Kidney tubule cell (primary cell): ENCODE measurements around the gene OTOGL.
"Not testable (repeated sequence)": the region's sequence is repeated elsewhere in the genome, so short reads cannot be mapped to it uniquely, and the experiment has no call there.

Experiments used
- DNase-seq: peaks from one replicate; pipeline ENCODE4 v3.0.0-alpha.2; 2018; ENCODE audit warnings: low spot score

Gene OTOGL

DNA sequence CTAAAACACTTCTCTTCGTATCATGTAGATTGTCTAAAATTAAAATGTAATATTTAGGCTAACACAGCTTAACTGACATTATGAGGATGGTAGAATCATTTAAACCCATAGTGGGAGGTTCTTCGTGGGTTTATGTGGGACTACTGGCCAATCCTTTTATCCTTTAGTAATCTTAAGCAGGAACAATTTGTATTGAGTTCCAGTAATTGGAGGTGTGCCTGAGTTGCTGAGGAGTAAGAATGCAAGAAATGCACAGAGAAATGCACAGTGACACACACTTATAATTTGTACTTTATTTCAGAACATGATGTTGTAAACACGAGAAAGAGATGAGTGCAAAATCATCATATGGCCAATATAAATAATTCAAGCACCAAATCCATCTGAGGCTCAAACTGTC is 22.3 kb downstream of the OTOGL start:
- no peak for DNase-seq

- DNase-seq = no peak
Measured at GRCh38 chr12:80129895-80130530, 30.7 kb downstream of the OTOGL start.

DNA sequence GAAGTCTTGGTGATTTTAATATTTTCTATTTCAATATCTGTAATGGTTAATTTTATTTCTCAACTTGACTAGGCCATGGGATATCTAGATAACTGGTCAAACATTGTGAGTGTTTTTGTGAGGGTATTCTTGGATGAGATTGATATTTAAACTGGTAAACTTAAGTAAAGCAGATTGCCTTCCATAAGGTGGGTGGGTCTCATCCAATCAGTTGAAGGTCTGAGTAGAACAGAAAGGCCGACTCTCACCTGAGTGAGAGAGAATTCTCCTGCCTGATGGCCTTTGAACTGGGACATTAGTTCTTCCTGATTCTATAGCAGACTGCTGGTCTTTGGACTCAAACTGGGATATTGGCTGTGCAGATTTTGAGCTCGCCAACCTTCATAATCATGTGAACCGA is 36.3 kb downstream of the OTOGL start:
- no peak for DNase-seq

DNA sequence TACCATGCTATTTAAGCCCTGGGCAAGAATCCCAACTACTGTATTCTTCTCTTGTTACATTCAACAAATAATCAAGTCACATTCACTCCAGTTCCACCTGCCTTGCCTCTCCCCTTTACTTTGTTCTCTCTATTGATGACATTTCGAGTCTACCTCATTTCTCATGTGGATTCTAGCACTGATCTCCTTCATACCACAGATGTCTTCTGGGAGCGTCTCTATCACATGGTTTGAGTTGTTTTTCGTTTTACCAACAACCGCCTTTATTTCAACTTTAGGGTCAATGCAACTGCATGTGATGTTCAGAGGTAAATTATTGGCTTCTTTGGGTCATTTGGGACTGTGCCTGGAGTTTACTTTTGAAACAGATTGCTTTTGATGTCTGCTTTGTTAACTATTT is 40.7 kb downstream of the OTOGL start:
- no peak for DNase-seq

DNA sequence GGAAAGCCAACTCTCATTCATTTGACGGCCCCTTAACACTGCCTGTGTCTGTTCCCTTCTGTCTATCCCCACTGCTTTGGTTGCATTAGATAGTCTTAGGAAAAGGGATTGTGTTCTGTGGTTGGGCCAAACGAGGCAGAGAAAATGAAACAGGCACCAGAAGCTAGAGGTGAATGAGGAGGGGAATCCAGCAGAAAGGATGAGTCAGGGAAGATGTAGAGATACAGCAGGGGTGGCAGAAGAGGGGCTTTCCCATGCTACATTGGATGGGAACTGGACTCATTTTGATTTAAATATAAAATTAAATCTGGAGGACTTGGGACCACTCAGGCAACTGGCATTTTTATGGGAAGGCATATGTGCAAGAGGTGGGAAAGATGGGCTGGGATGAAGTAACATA is 43.3 kb downstream of the OTOGL start:
- DNase-seq = no peak

- DNase-seq = no peak
Measured at GRCh38 chr12:80143537-80143936, 44.2 kb downstream of the OTOGL start.

DNA sequence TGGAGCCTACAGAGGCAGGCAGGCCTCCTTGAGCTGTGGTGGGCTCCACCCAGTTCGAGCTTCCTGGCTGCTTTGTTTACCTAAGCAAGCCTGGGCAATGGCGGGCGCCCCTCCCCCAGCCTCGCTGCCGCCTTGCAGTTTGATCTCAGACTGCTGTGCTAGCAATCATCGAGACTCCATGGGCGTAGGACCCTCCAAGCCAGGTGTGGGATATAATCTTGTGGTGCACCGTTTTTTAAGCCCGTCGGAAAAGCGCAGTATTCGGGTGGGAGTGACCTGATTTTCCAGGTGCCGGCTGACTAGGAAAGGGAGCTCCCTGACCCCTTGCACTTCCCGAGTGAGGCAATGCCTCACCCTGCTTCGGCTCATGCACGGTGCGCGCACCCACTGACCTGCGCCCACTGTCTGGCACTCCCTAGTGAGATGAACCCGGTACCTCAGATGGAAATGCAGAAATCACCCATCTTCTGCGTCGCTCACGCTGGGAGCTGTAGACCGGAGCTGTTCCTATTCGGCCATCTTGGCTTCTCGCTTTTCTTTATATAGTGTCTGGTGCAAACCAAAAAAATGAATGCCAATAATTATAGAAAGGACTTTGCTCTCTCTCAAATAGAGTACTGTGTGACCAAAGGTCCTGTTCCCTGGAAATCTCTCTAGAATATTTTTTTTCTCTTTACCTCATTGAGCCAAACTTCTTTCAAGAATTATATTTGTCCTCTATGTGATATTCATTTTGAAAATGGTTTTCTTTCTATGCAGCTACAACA is 50.4 kb downstream of the OTOGL start:
- DNase-seq = not testable (repeated sequence)

GRCh38 chr12:80151131-80151530 is 51.8 kb downstream of the OTOGL start:
- no peak for DNase-seq

DNA sequence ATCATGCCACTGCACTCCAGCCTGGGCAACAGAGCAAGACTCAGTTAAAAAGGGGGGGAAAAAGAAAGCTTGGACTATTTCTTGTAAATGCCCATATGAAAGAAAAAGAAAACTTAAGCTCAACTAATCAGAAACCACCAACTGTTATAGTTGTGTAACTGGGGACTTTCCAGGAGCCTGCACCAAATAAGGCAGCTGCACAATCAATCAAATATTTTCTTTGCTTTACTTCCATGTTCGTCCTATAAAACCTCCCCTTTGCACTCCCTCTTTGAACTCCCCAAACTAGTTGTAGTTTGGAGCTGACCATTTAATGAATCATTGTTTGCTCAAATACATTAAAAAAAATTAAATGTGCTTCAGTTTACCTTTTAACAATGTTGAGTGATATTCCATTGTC is 54.9 kb downstream of the OTOGL start:
- no peak for DNase-seq

GRCh38 chr12:80156306-80156705 is 57.0 kb downstream of the OTOGL start:
- no peak for DNase-seq

DNA sequence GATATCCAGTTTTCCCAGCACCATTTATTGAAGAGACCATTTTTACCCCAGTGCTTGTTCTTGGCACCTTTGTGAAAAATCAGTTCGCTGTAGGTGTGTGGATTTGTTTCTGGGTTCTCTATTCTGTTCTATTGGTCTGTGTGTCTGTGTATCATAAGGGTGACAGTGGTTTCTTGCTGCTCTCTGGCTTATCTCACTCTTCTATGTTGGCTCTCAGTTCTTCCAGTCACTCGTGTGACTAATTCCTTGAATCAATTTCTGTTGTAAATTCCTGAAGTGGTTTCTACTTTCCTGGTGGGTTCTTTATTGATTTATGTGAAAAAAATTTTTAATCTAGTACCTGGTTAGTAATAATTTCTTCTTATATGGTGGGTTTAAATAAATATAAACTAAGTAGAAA is 58.3 kb downstream of the OTOGL start:
- no peak for DNase-seq

- DNase-seq = no peak
Measured at GRCh38 chr12:80161612-80162011, 62.3 kb downstream of the OTOGL start.

DNA sequence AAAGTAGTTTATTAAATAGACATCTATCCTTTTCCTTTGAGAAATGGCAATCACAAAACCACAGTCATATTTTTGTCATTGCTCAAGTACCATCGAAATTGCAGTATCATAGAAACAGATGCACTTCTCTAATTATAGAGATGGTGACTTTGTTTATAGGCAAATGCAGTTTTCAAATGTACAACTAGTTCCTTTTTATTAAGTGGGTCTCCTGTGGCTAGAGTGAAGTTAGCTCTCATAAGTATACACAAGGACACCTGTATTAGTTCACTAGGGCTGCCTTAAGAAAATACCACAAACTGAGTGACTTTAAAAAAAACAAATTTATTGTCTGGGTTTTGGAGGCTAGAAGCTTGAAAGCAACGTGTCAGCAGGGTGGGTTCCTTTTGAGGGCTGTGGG is 62.8 kb downstream of the OTOGL start:
- DNase-seq = no peak

DNA sequence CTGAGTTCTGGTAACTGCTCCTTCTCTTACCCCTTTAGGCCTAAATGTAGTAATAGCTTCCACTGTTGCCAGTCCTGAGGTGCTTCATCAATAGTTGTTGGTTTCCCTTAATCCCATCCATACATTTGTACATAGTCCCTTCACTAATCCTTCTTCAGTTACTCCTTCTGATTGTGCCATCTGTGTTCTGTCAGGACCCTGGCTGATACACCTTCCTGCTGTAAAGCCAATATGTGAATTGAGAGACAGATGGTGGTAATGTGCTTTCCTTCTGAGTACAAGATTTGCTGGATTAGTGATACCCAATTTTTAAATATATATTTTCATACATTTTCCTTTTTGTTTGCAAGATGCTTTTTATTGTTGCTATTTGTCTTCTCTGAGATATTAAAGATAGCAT is 66.4 kb downstream of the OTOGL start:
- no peak for DNase-seq

GRCh38 chr12:80166751-80167150 is 67.4 kb downstream of the OTOGL start:
- DNase-seq = no peak

GRCh38 chr12:80168936-80169335 is 69.6 kb downstream of the OTOGL start:
- DNase-seq = no peak

GRCh38 chr12:80170915-80171314 is 71.6 kb downstream of the OTOGL start:
- no peak for DNase-seq

DNA sequence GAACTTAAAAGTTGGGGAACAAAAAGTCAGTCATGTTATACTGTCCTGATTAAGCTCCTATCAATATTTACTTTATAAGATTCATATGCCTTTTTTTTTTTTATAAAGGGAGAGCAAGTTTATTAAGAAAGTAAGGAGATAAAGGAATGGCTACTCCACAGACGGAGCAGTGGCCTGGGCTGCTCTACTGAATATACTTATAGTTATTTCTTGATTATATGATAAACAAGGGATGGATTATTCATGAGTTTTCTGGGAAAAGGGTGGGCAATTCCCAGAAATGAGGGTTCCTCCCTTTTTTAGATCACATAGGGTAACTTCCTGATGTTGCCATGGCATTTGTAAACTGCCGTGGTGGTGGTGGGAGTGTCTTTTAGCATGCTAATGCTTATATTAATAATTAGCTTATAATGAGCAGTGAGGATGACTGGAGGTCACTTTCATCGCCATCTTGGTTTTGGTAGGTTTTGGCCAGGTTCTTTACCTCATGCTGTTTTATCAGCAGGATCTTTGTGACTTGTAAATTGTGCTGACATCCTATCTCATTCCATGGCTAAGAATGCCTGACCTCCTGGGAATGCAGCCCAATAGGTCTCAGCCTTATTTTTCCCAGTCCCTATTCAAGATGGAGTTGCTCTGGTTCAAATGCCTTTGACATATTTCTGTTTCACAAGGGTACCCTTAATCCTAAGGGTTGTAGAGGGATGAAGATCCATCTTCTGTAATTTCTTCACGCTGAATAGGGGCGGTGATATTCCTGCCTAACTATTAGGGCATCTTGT is 73.9 kb downstream of the OTOGL start:
- DNase-seq = no peak

- no peak for DNase-seq
Measured at GRCh38 chr12:80175307-80175930, 76.1 kb downstream of the OTOGL start.

DNA sequence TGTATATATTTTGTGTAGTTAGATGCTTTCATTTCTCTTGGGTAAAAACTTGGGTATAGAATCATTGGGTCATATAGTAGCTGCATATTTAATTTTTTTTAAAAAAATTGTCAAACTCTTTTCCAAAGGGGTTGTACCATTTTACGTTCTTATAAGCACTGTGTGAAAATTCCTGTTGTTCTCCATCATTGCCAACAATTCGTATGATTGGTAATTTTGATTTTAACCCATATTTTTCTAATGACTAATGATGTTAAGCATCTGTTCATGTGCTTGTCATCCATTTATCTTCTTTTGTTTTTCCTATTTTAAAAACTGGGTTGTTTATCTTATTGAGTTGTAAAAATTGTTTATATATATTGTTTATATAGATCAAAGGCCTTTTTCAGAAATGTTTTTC is 77.4 kb downstream of the OTOGL start:
- no peak for DNase-seq

DNA sequence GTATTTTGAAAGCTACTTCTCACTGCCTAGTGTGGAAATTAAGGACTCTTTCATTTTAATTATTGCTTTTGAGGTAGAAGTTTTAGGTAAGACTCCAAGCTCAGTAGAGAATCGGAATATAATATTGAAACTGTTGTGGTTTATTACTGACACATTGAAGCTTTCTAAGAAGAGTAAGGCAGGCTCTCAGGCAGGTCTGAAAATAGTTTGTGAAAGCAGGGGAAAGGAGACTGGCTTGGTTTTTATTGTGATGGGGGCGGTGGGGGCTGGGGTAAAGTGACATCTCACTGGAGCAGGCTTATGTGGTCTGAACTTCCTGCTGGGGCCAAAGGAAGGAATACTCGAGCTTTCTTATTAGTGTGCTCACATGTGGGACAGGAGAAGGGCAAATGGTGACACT is 79.5 kb downstream of the OTOGL start:
- no peak for DNase-seq

GRCh38 chr12:80183939-80184338 is 84.6 kb downstream of the OTOGL start:
- no peak for DNase-seq

- DNase-seq = peak; percentile 24
Measured at GRCh38 chr12:80184926-80185325, 85.6 kb downstream of the OTOGL start.
